Neural crest cell (in vitro differentiated cells): Measurements from ENCODE around the gene KIF25. TPM values are rescaled to one million over a fixed set of nuclear protein-coding genes. Genes with fewer than 3 reads are reported as not detected.

Experiments
- DNase-seq: peaks from one replicate; pipeline ENCODE4 v3.0.0; 2021; ENCODE audit warnings: low read depth, mixed read lengths, low spot score
- H3K27ac Mint-ChIP-seq: one replicate; pipeline ENCODE4 v1.8.0; 2021; ENCODE audit warnings: mild to moderate bottlenecking, mixed read lengths; ENCODE audit not compliant: unreplicated experiment
- H3K27me3 Mint-ChIP-seq: 2 replicates; pipeline ENCODE4 v1.8.0; 2021; ENCODE audit warnings: low read depth, mild to moderate bottlenecking, mixed read lengths
- H3K36me3 Mint-ChIP-seq: 2 replicates; pipeline ENCODE4 v1.8.0; 2021; ENCODE audit warnings: low read depth, mild to moderate bottlenecking, mixed read lengths
- H3K4me1 Mint-ChIP-seq: 2 replicates; pipeline ENCODE4 v1.8.0; 2021; ENCODE audit warnings: mixed read lengths
- H3K4me3 Mint-ChIP-seq: one replicate; pipeline ENCODE4 v1.8.0; 2021; ENCODE audit warnings: mild to moderate bottlenecking, mixed read lengths
- H3K9me3 Mint-ChIP-seq: 2 replicates; pipeline ENCODE4 v1.8.0; 2021; ENCODE audit warnings: mixed read lengths
- CTCF ChIP-seq: fragments of 200-600 bp; sonication (generic); conservative IDR thresholded peaks from 2 replicates; pipeline ENCODE4 v1.5.0; 2021; ENCODE audit warnings: antibody characterized with exemption, mild to moderate bottlenecking
- total RNA-seq: library from RNA; stranded (reverse); gene quantifications from 2 replicates; pipeline ENCODE4 v1.2.1, GENCODE V29; 2021

The KIF25 gene
- total RNA-seq, 1 donor from 2014 or later: 0.72 TPM

- no peaks in the 10 kb centered on the region for H3K36me3 Mint-ChIP-seq
- peaks cover 21% of the 10 kb centered on the region for H3K4me1 Mint-ChIP-seq
- no peaks in the 10 kb centered on the region for H3K27me3 Mint-ChIP-seq
- DNase-seq: no peak
- H3K27ac Mint-ChIP-seq: no peak overlapping the region
- H3K9me3 Mint-ChIP-seq: peaks cover 3% of the 10 kb centered on the region
- no peak overlapping the region for H3K4me3 Mint-ChIP-seq
- no peak for TF ChIP-seq CTCF
Observed at GRCh38 chr6:168028181-168028580, 30.7 kb downstream of the KIF25 start.

GRCh38 chr6:168029459-168030217 is 32.2 kb downstream of the KIF25 start:
- Mint-ChIP-seq H3K27ac (no peak overlapping the region), H3K9me3 (peaks cover 8% of the 10 kb centered on the region), H3K4me1 (peaks cover 22% of the 10 kb centered on the region), H3K36me3 (peaks cover 5% of the 10 kb centered on the region), H3K4me3 (no peak overlapping the region), H3K27me3 (no peaks in the 10 kb centered on the region)
- DNase-seq: no peak
- no peak for TF ChIP-seq CTCF

GRCh38 chr6:168030218-168030746 is 32.8 kb downstream of the KIF25 start:
- TF ChIP-seq CTCF: no peak
- no peak overlapping the region for H3K4me3 Mint-ChIP-seq
- peaks cover 8% of the 10 kb centered on the region for H3K36me3 Mint-ChIP-seq
- no peak for DNase-seq
- no peak overlapping the region for H3K27ac Mint-ChIP-seq
- peaks cover 5% of the 10 kb centered on the region for H3K27me3 Mint-ChIP-seq
- peaks cover 8% of the 10 kb centered on the region for H3K9me3 Mint-ChIP-seq
- H3K4me1 Mint-ChIP-seq: peaks cover 28% of the 10 kb centered on the region

- Mint-ChIP-seq H3K9me3 (peaks cover 8% of the 10 kb centered on the region), H3K4me3 (no peak overlapping the region)
Observed at GRCh38 chr6:168030908-168031307, 33.4 kb downstream of the KIF25 start.

GRCh38 chr6:168031411-168031971 is 34.0 kb downstream of the KIF25 start:
- Mint-ChIP-seq H3K9me3 (peaks cover 8% of the 10 kb centered on the region), H3K27ac (peak overlapping the region; percentile 46), H3K27me3 (peaks cover 12% of the 10 kb centered on the region), H3K36me3 (peaks cover 8% of the 10 kb centered on the region), H3K4me1 (peaks cover 40% of the 10 kb centered on the region), H3K4me3 (no peak overlapping the region)
- TF ChIP-seq CTCF: no peak
- no peak for DNase-seq

More at GRCh38 chr6:168030908-168031307, 33.4 kb downstream of the KIF25 start:
- H3K4me1 Mint-ChIP-seq: peaks cover 35% of the 10 kb centered on the region
- H3K36me3 Mint-ChIP-seq: peaks cover 8% of the 10 kb centered on the region
- DNase-seq: no peak
- peaks cover 10% of the 10 kb centered on the region for H3K27me3 Mint-ChIP-seq
- TF ChIP-seq CTCF: no peak
- H3K27ac Mint-ChIP-seq: no peak overlapping the region
